ENCODE data around the gene TMEM121B.

The TMEM121B gene

DNA sequence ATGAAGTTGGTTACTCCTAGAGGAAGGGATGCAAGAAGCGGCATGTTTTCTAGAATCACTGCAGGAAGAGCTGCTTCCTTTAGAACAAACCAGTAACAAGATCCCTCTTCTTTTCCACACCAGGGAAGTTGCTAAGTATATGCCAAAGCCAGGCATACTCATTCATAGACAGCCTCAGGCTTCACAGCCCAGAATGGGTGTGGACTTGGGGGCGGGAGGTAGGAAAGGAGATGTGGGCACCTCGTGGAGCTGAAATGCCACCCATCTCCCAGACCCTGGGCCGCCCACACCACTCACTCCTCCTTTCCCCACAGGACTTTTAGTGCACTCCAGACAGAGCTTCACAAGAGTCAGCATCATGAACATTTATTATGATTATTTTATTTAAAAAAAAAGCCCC is 16.0 kb upstream of the TMEM121B start:
- Histone ChIP-seq H3K9me3 (no peaks in the 10 kb centered on the region), H3K27ac (no peak overlapping the region), H3K27me3 (no peaks in the 10 kb centered on the region), H3K36me3 (peaks cover 4% of the 10 kb centered on the region), H3K4me1 (ENCODE audit: control insufficient read depth in 1 of 2, insufficient read depth in 1 of 2, low read depth in 1 of 2, low read length in 1 of 2) (no peaks in the 10 kb centered on the region), H3K4me3 (ENCODE audit: low read depth in 1 of 2, low read length in 1 of 2) (no peak overlapping the region)
- no peak for TF ChIP-seq CTCF (IDR thresholded peaks at IDR 0.05)

GRCh38 chr22:17135153-17135760 is 14.1 kb upstream of the TMEM121B start:
- Histone ChIP-seq H3K27me3 (no peaks in the 10 kb centered on the region), H3K9me3 (no peaks in the 10 kb centered on the region)
- no peak for TF ChIP-seq CTCF (IDR thresholded peaks at IDR 0.05)

DNA sequence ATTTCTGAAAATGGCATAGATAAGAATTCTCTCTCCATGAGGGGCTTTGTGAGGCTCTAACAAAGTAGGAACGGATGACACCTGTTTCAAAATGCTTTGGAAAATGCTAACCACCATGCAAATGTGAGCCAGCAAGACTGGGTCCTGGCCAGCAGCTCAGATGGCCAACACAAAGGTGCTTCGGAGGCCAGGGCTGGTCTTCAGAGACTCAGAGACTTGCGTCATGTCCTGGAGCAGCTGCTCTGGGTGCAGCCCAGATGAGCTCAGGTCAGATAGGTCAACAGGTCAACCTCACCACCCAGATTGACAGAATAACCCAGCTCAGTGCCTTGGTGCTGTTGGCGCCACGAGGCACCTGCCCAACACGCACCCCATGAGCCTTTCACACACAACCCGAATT is 12.0 kb upstream of the TMEM121B start:
- H3K4me3 ChIP-seq (ENCODE audit: low read depth in 1 of 2, low read length in 1 of 2), result no peak overlapping the region
- H3K27me3 ChIP-seq, result no peaks in the 10 kb centered on the region

More at GRCh38 chr22:17135153-17135760, 14.1 kb upstream of the TMEM121B start:
- Histone ChIP-seq H3K4me3 (ENCODE audit: low read depth in 1 of 2, low read length in 1 of 2) (no peak overlapping the region), H3K4me1 (ENCODE audit: control insufficient read depth in 1 of 2, insufficient read depth in 1 of 2, low read depth in 1 of 2, low read length in 1 of 2) (no peaks in the 10 kb centered on the region), H3K27ac (no peak overlapping the region), H3K36me3 (no peaks in the 10 kb centered on the region)

DNA sequence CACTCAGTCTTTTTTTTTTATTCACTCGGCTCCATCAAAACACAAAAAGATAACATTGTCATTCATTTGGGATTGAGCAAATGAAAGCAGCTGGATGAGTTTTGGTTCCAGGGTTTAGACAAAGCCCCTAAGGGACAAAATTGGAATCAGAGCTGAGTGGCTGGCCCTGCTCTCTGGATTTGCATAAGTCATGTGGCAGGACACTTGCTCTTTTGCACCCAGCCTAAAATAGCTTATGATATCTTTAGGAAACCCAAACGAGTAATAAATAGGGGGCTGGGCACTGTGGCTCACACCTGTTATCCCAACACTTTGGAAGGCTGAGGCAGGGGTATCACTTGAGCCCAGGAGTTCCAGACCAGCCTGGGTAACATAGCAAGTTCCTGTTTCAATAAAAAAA is 11.0 kb upstream of the TMEM121B start:
- H3K27ac ChIP-seq, result no peak overlapping the region
- no peak overlapping the region for H3K4me3 ChIP-seq (ENCODE audit: low read depth in 1 of 2, low read length in 1 of 2)
- no peaks in the 10 kb centered on the region for H3K4me1 ChIP-seq (ENCODE audit: control insufficient read depth in 1 of 2, insufficient read depth in 1 of 2, low read depth in 1 of 2, low read length in 1 of 2)
- H3K9me3 ChIP-seq, result no peaks in the 10 kb centered on the region
- H3K27me3 ChIP-seq, result no peaks in the 10 kb centered on the region
- no peak for TF ChIP-seq CTCF (IDR thresholded peaks at IDR 0.05)
- H3K36me3 ChIP-seq, result no peaks in the 10 kb centered on the region

More for the DNA sequence above, 12.0 kb upstream of the TMEM121B start:
- Histone ChIP-seq H3K9me3 (no peaks in the 10 kb centered on the region), H3K36me3 (no peaks in the 10 kb centered on the region), H3K4me1 (ENCODE audit: control insufficient read depth in 1 of 2, insufficient read depth in 1 of 2, low read depth in 1 of 2, low read length in 1 of 2) (no peaks in the 10 kb centered on the region), H3K27ac (no peak overlapping the region)
- TF ChIP-seq CTCF (IDR thresholded peaks at IDR 0.05), result no peak

GRCh38 chr22:17131686-17132085 is 10.5 kb upstream of the TMEM121B start:
- Histone ChIP-seq H3K9me3 (no peaks in the 10 kb centered on the region), H3K4me1 (ENCODE audit: control insufficient read depth in 1 of 2, insufficient read depth in 1 of 2, low read depth in 1 of 2, low read length in 1 of 2) (no peaks in the 10 kb centered on the region), H3K27me3 (no peaks in the 10 kb centered on the region), H3K4me3 (ENCODE audit: low read depth in 1 of 2, low read length in 1 of 2) (no peak overlapping the region), H3K27ac (no peak overlapping the region), H3K36me3 (no peaks in the 10 kb centered on the region)
- TF ChIP-seq CTCF (IDR thresholded peaks at IDR 0.05), result no peak

All from neutrophil (primary cell).